ENCODE measurements around the gene CEMIP.

CEMIP gene

DNA sequence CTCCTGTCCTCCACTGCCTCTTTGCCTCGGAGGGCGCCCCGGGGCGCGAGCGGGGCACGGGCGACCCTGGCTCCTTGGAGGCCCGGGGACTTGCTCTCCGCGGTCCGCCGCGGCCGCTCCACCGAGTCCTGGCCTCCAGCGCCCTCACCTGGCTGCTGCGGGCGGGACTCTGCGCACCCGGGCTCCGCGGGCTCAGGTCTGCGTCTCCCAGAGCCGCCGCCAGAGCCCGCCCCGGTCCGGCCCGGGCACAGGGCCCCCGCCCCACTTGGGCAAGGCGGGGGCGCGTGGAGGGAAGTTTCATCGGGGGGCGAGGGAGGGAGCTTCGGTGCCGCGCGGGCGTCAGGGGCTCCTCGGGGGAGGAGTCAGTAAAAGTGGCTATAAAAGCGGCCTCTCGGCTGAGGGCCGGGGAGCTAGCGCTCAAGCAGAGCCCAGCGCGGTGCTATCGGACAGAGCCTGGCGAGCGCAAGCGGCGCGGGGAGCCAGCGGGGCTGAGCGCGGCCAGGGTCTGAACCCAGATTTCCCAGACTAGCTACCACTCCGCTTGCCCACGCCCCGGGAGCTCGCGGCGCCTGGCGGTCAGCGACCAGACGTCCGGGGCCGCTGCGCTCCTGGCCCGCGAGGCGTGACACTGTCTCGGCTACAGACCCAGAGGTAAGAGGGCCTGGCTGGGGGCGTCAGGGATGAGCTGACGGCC is at the start of gene CEMIP:
Gene CEMIP (plus strand): TSS at position 407 of the 694 bp plus-strand sequence. CDS start 94,510 bp downstream, outside the sequence.
- Histone ChIP-seq H3K27ac (no peak within 1 kb of the TSS), H3K27me3 (peaks cover 0 to 43% of the 10 kb centered on the region in 2 donors), H3K4me3 (peak within 1 kb of the TSS; percentile 48 to 67), H3K4me1 (peaks cover 0 to 34% (median 23%) of the 10 kb centered on the region in 4 donors), H3K9me3 (no peaks in the 10 kb centered on the region), H3K36me3 (no peaks in the 10 kb centered on the region)
- peak; percentile 45 to 77 for DNase-seq
- TF ChIP-seq, protein P1, sequence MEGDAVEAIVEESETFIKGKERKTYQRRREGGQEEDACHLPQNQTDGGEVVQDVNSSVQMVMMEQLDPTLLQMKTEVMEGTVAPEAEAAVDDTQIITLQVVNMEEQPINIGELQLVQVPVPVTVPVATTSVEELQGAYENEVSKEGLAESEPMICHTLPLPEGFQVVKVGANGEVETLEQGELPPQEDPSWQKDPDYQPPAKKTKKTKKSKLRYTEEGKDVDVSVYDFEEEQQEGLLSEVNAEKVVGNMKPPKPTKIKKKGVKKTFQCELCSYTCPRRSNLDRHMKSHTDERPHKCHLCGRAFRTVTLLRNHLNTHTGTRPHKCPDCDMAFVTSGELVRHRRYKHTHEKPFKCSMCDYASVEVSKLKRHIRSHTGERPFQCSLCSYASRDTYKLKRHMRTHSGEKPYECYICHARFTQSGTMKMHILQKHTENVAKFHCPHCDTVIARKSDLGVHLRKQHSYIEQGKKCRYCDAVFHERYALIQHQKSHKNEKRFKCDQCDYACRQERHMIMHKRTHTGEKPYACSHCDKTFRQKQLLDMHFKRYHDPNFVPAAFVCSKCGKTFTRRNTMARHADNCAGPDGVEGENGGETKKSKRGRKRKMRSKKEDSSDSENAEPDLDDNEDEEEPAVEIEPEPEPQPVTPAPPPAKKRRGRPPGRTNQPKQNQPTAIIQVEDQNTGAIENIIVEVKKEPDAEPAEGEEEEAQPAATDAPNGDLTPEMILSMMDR (IDR thresholded peaks at IDR 0.05), result peak; percentile 67 to 81
- intact Hi-C loops (cut with DNase I; ENCODE audit: low total_unique reads), result loop anchor here (5.0 kb wide), 3 partner anchors 82 to 212 kb away; partner anchors contain the start of gene ABHD17C

GRCh38 chr15:80730387-80730786 is 48.8 kb upstream of the CEMIP start:
- Histone ChIP-seq H3K9me3 (no peaks in the 10 kb centered on the region), H3K4me3 (no peak overlapping the region), H3K27ac (no peak overlapping the region), H3K4me1 (no peaks in the 10 kb centered on the region), H3K27me3 (no peaks in the 10 kb centered on the region), H3K36me3 (no peaks in the 10 kb centered on the region)
- intact Hi-C loops (cut with DNase I; ENCODE audit: low total_unique reads), result no loop called here
- DNase-seq, result no peak
- TF ChIP-seq, protein P1 (IDR thresholded peaks at IDR 0.05), result no peak

DNA sequence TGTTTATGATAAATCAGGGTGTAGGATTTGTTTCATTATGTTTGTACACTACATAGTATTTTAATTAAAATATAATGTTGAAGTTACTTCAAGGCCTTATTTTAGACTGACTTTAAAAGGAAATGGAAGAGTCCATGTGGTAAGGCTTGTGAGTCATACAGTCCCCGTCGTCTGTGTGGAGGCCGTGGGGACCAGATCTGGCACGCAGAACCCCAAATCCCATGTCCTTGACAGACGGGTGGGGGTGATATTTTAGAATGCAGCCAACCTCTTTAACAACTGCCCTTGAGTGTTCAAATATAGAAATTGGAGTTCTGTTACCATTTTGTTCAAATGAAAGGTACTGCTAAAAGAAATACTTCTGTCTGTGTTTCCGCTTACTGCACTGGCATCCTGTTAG is 48.2 kb upstream of the CEMIP start:
- Histone ChIP-seq H3K27ac (no peak overlapping the region), H3K36me3 (no peaks in the 10 kb centered on the region), H3K4me3 (no peak overlapping the region), H3K9me3 (no peaks in the 10 kb centered on the region), H3K4me1 (no peaks in the 10 kb centered on the region), H3K27me3 (no peaks in the 10 kb centered on the region)
- intact Hi-C loops (cut with DNase I; ENCODE audit: low total_unique reads), result no loop called here
- DNase-seq, result no peak
- TF ChIP-seq, protein P1 (IDR thresholded peaks at IDR 0.05), result no peak

- Histone ChIP-seq H3K36me3 (no peaks in the 10 kb centered on the region), H3K27me3 (no peaks in the 10 kb centered on the region), H3K27ac (no peak overlapping the region), H3K4me1 (no peaks in the 10 kb centered on the region), H3K9me3 (no peaks in the 10 kb centered on the region), H3K4me3 (no peak overlapping the region)
- TF ChIP-seq, protein P1 (IDR thresholded peaks at IDR 0.05), result no peak
- DNase-seq, result no peak
- intact Hi-C loops (cut with DNase I; ENCODE audit: low total_unique reads), result no loop called here
Observed at GRCh38 chr15:80732167-80732566, 47.0 kb upstream of the CEMIP start.

DNA sequence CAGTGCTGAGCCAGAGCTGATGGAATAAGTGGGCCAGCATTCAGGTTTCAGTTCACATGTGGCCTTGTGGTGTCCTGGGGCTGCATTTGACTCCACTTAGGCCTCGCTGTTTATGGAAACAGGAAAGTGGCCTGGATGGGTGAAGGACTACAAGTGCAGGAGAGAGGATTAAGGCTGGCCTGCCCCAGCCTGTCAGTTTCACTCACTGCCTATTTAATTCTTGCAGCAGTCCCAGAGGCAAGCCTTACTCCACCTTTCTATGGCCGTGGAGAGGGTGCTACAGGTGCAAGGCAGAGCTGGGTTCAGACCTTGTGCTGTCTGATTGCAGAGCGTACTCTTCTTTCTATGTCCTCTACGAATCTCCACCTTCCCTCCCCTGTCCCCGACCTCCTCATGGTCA is 46.4 kb upstream of the CEMIP start:
- Histone ChIP-seq H3K27ac (no peak overlapping the region), H3K36me3 (no peaks in the 10 kb centered on the region), H3K4me1 (no peaks in the 10 kb centered on the region), H3K4me3 (no peak overlapping the region), H3K9me3 (no peaks in the 10 kb centered on the region), H3K27me3 (no peaks in the 10 kb centered on the region)
- intact Hi-C loops (cut with DNase I; ENCODE audit: low total_unique reads), result no loop called here
- TF ChIP-seq, protein P1 (IDR thresholded peaks at IDR 0.05), result no peak
- no peak for DNase-seq

Measured in tibial artery (tissue), 4 donors.